NCI-H1436 treated with DMSO at 0.1 percent for 48 hours (cell line): Measurements from ENCODE around the gene TIMM23.
"Not testable (repeated sequence)": the region's sequence is repeated elsewhere in the genome, so short reads cannot be mapped to it uniquely, and the experiment has no call there.

ENCODE experiments used
- DNase-seq: peaks from one replicate; lab custom pipeline; 2025; lab: John Stamatoyannopoulos, UW

Gene TIMM23, protein sequence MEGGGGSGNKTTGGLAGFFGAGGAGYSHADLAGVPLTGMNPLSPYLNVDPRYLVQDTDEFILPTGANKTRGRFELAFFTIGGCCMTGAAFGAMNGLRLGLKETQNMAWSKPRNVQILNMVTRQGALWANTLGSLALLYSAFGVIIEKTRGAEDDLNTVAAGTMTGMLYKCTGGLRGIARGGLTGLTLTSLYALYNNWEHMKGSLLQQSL

DNA sequence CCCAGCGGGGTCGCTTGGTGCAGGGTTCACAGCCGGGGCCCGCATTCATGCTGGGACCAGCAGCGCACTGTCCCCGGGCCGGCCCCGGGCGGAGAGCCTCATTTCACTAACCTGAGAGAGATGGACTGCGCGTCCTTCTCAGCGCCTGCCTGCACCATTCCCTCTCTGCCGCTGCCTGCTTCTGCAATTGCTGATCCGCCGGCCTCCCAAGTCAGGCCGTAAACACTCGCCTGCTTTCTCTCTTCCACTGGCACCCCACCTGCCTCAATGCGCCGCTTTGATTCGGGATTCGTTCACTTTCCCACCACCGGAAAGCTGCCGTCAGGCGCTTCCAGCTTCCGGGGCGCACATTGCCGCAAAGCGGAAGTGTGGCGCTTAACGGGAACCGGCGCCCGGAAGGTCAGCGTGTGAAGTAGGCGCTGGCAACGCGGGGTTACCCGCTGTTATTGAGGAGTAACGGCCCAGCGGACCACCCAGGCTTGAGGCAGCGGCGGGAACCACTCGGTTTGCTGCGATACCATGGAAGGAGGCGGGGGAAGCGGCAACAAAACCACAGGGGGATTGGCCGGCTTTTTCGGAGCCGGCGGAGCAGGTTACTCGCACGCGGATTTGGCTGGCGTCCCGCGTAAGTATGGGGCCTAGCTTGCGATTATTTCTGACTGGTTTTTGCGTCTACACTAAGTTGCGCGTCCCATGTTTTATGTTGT, at the start of gene TIMM23:
Gene TIMM23, plus strand, starts transcription at position 384 of the 707 bp plus-strand sequence. Its CDS starts 136 bp downstream, at position 520.
- DNase-seq, result peak; percentile 10

DNA sequence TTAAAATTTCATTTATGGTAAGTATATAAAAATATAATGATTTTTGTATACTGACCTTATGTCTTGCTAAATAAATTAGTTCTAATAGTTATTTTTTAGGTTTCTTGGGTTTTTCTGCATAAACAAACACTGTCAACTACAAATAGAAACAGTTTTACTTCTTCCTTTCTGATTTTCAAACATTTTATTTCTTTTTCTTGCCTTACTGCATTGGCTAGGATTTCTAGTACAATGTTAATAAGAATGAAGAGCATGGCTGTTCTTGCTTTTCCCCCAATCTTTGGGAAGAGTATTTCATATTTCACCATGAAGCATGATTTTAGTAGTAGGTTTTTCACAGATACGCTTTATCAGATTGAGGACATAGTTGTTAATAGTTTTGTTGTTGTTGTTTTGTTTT, 45.5 kb upstream of the TIMM23 start:
- DNase-seq, result not testable (repeated sequence)

DNA sequence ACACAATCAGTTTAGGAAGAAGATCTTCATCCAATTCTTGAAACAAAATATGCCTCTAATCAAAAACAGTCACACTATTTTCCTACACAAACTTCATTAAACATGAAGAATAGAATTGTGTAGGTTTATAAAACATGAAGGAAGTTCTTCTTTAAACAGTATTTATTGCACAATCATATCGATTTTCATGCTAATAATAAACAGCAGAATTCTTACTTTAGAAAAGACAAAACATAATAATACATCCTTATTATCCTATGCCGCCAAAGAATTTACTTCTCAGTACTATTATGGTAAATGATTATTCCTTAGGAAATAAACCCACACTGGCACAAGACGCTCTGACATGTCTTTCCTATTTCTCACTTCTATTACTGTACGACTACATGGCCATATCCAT, 41.0 kb upstream of the TIMM23 start:
- not testable (repeated sequence) for DNase-seq

DNA sequence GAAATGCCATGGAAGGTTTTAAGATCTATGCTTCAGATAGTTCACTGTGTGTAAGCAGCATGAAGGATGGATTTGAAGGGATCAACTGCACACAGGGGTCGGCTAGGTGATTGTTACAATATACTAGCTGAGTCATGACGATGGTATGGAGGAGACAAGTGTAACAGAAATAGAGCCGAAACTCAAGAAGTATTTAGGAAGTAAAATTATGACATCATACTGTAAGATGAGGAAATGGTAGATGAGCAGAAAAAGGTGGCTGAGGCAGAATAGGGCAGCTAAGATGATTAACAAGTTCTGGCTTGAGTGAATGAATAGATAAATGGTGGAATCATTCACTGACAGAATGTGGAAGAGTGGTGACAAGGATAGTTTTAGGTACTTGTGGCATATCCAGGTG, 37.5 kb upstream of the TIMM23 start:
- not testable (repeated sequence) for DNase-seq

DNA sequence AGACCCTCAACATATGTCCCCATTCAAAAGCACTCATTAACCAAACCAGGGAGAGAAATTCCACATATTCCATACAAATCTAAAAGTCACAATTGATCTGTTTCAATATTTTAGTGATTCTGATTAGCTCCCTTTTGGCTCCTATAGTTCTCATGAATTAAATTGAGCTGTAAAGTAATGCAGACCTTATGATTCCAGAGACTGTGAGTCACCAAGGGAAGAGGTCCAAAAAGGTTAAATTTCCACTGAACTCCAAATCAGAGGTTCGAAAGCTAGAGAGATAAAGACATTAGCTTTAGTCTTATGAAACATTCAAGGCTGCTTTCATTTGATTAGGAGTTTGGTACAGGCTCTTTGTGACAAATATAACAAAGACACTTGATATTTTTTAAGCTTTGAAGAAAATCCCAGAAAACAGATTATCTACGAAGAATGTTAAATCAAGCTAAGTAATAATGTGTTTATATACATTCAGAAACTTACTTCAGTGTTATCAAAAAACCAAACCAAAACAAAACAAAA, 33.1 kb upstream of the TIMM23 start:
- not testable (repeated sequence) for DNase-seq

DNA sequence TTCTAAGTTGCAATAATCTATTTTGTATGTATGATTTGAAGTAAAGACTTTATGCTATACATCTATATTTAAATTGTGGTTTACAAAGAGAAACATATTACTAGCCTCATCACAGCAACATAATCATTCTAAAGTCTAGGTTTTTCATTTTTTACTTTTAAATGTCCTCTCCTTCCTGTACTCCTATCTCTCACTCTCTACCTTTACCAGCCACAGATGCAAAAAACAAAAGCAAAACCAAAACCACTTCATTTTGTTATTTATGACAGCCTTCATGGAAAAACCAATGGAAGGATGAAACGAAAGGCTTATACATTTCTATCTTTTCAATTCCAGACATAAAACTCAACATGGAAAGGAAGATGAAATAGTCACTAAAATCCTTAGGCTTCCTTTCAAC, 31.1 kb upstream of the TIMM23 start:
- not testable (repeated sequence) for DNase-seq

DNA sequence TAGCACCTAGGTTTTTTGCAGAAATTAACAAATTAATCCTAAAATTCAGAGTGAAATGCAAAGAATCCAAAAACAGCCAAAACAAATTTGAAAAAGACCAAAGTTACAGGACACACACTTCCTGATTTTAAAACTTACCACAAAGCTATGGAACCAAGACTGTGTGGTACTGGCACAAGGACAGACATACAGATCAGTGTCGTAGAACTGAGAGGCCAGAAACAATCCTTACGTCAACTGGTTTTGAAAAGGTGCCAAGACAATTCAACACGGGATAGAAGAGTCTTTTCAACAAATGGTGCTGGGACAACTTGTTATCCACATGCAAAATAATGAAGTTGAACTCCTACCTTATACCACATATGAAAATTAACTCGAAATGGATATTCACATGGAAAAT, 26.8 kb upstream of the TIMM23 start:
- DNase-seq, result not testable (repeated sequence)

DNA sequence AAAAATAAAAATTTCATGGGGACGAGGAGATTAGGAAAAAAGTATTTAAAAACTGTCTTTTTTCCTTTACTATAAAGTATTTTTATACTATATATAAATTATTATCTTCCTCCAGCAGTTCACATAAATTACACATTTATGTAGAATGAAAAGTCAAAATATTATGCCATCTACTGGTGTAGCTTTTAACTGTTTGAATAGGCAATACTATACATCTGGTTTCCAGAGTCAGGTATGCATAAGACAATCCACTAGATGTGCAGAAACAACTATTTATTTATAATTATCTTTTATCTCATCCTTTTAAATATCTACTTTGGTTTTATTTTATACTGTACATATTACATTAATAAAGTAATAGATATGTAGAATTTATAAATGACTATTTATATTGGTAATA, 24.9 kb upstream of the TIMM23 start:
- DNase-seq, result not testable (repeated sequence)

DNA sequence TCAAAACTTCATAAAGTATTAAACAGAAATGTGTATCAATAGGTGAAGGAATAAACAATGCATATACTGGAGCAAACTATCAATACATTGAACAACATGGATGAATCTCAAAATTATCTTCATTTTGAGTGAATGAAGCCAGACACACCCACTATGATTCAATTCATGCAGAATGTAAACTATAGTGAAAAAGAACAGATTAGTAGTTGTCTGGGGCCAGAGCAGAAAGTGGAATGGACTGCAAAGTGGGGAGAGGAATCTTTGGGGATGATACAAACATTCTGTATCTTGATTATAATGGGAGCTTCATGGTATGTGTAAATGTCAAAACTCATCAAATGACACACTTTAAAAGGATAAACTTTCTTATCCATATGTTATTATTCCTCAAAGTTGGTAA, 23.5 kb upstream of the TIMM23 start:
- DNase-seq, result not testable (repeated sequence)

DNA sequence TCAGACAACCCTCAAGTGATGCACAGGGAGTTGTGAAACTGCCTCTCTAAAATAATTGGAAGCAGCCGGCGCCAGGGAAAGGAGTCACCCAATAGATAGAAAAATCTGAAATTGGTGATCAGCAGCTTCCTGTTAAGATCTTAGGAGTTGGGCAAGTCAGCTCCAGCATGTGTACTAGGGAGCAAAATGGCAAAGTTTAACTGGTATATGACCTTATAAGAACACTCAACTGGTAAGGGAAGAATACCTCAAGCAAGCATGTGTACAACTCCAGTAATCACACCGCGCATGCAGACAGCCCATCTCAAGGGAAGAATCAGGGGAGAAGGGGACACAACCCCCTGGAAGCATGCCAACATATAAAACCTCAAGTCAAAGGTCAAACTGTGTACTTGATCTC, 17.9 kb upstream of the TIMM23 start:
- DNase-seq, result not testable (repeated sequence)

DNA sequence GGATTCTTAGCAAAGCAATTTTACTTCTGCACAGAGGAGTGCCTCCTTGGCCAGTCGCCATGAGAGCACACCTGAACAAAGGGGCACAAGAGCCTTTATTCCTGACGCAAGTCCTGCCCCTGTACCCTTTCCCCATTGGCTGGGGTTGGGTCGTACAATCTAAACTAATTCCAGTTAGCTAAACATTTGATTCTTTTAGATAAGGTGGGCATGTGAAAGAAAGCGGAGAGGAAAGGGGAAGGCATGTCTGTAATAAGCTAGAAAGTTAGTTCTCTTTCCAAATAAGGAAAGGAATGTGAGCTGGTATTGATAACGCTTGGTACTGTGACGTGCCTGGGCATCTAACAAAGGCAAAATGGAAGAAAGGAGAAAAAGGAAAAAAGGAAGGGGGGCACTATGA, 15.7 kb upstream of the TIMM23 start:
- not testable (repeated sequence) for DNase-seq

DNA sequence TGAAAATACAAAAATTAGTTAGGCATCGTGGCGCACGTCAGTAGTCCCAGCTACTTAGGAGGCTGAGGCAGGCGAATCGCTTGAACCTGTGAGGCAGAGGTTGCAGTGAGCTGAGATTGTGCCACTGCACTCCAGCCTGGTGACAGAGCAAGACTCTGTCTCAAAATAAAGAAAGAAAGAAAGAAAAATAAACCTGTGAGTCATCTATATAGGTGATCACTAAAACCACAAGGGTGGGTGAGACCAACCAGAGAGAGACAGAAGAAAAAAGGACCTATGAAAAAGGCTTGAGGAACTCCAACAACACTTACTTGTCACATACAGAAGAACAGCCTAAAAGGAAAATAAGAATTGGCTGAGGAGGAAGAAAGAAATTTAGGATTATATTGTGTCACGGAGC, 14.4 kb upstream of the TIMM23 start:
- not testable (repeated sequence) for DNase-seq

DNA sequence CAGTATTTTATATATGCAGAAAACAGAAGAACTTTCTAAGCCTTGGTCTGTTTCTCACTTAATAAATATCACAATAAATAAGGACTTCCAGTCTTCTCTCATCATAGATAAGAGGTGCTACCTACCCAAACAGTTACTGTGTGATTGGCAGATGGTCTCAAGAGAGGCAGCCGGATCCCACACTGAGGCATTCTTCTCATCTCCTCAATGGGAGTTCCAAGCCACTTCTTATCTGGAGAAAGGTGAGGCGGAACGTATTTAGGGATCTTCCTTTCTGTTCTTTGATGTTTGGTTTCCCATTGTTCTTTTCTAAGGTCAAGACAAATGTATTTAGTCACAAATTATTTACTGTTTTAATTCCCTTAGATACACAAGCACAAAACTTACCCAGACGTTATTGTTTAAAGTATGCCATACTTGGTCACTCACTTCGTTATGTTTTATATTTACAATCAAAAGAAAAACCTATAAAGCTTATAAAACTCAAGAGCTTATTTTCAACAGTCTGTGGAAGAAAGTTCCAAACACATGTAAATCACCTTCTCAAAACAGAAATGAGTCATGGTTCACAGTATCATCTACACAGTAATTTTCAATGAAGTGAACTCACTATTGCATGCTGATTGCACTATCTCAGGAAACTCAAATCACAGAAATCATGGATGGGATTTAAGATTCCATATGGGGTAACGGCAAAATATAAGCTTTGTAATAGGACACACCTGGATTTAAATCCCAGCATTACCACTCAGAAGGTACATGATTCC, 9.4 kb upstream of the TIMM23 start:
- not testable (repeated sequence) for DNase-seq

DNA sequence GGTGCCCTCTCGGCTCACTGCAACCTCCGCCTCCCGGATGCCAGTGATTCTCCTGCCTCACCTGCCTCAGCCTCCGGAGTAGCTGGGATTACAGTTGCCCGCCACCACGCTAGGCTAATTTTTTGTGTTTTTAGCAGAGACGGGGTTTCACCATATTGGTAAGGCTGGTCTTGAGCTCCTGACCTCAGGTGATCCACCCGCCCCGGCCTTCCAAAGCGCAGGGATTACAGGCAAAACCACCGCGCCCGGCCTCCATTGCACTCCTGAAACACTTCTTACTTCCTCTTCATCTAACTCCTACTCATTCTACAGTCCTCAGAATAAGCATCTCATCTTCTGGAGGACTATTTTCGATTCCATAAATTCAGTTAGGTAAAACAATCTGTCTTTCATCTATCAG, 1.3 kb upstream of the TIMM23 start:
- not testable (repeated sequence) for DNase-seq

DNA sequence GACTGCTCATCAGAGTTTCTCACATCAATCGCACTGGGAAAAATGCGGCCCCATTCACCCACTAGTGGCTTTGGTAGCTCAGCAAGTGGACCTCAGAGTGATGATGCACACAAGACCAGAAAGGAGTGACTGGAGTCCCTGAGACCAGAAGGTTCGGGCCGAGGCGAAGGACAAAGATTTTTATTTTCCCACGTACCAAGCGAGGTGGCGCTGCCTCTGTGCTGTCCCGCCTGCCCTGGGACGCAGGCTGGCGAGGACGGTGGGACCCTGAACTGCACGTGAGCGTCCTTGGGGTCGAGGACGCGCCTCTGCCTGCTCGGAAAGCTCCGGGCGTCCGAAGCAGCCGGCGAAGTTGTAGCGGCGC, 565 bp upstream of the TIMM23 start:
- not testable (repeated sequence) for DNase-seq

DNA sequence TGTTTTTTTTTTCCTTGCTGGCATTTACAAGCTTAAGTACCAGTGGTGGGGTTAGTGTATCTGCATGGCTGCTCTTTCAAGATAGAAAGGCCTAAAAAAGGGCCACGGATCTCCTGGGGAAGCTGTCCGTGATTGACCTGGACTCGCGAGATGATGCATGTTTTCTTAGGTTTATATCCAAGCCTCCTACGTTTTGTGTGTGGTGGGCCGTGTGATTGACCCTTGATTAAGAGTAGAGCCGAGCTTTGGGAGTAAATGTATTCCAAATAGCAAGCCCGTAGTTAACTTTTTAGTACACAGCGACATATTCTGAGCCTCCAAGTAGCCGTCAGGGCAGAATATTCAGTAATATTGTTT, 502 bp downstream of the TIMM23 start:
- not testable (repeated sequence) for DNase-seq

DNA sequence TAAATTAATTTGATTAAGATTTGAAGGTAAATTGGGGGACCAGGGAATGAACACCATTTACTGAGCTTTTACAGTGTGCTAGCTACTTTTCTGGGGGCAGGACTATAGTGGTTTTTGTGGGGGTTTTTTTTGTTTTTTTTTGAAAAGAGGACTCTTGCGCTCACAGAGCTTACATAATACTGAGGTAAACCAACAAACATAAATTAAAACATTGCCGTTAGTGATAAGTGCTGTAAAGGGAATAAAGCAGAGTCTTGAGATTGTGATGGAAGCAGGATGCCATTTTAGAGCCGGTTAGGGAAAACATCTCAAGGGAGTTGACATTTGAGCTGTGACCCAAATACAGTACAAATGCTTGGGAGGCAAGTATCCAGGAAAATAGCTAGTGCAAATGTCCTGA, 1.8 kb downstream of the TIMM23 start:
- not testable (repeated sequence) for DNase-seq

DNA sequence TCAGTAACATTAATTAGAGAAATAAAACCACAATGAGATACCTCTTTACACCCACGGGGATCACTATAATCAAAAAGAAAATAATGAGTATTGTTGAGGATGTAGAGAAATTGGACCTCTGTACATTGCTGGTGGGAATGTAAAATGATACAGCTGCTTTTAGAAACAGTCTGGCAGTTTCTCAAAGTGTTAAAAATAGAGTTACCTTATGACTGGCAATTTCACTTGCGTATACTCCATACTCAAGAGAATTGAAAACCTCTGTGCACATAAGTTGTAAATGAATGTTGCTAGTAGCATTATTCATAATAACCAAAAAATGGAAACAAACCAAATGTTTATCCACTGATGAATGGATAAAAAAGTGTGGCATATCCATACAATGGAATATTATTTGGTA, 6.3 kb downstream of the TIMM23 start:
- DNase-seq, result not testable (repeated sequence)

DNA sequence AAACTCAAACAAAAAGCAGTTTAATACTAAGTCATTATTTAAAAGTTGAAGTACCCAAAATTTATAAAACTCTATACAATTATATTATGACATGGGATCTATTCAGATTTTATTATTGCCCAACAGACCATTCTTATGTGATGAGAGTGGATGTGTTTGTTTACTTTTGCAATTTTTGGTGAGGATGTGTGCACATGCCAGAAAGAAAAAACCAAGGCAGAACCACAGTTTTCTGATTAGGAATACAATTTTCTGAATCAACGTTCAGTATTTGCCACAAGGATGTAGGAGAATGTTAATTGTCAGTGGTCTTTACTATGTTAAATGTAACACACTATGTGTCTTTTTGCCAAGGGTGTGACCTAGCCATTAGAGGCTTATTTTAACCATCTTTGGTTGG, 9.1 kb downstream of the TIMM23 start:
- DNase-seq, result not testable (repeated sequence)

DNA sequence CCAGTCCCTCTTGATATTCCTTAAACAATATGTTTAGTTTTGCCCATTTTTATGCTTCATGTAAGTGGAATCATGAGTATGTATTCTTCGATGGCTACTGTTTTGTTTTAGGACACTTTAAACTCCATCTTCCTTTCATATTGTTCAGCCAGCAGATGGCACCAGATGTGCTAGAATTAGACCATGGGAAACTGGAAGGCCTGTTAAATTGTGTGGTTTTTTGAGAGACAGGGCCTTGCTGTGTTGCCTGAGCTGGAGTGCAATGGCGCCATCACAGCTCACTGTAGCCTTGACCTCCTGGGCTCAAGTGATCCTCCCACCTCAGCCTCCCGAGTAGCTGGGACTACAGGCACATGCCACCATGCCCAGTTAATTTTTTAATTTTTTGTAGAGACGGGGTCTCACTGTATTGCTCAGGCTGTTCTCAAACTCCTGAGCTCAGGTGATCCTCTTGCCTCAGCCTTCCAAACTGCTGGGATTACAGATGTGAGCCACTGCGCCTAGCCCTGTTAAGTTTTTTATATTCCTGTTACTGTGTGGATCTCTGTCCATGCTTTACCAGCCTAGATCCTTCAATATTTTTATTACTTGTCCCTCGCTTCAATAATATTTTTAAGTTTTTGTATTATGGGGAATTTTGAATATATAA, 11.4 kb downstream of the TIMM23 start:
- not testable (repeated sequence) for DNase-seq

DNA sequence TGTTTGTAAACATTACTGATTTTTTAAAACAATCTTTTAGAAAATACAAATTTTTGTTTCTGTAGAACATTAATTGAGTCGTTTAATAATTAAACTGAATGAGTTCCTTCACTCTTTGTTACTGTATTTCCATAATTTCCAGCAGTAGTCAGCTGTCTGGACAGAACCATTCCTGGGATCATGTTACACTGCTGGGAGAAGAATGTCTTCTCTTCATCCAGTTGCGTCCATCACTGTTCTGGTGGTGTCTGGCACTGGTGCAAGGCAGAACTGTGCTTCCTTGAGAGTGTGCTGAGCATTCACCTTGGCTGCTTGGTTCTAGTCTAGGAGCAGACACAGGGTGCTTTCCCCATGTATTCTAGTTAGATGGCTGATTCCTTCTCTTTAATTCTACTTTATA, 12.2 kb downstream of the TIMM23 start:
- not testable (repeated sequence) for DNase-seq

DNA sequence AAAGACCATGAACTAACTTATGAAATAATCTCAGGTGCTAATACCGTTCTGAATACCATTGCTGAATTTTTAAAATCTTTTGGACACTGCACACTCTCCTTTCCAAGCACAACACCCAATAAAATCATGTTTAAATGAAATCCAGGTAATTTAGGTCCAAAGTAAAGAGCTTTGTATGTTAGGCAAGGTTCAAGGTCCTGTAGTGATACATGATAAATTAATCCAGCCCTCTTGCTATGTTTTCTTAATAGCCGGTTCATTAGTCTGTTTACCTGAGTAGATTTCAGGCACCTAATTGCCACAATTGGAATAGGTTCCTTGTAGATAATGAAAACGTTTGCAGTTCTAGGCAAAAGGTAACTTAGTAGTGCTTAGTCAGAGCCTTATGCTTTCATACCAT, 13.3 kb downstream of the TIMM23 start:
- not testable (repeated sequence) for DNase-seq
